ENCODE measurements around the gene TAS2R39. TPM values are rescaled to one million over a fixed set of nuclear protein-coding genes. Genes with fewer than 3 reads are reported as not detected.

The TAS2R39 gene
- total RNA-seq, 1 donor from 2014 or later, result not detected

- ATAC-seq (no peak), DNase-seq (no peak)
- Histone ChIP-seq H3K4me1 (no peaks in the 10 kb centered on the region), H3K36me3 (no peaks in the 10 kb centered on the region), H3K9me3 (no peaks in the 10 kb centered on the region), H3K27me3 (ENCODE audit: low read depth) (no peaks in the 10 kb centered on the region), H3K27ac (no peak overlapping the region), H3K4me3 (no peak overlapping the region)
- TF ChIP-seq CTCF (IDR thresholded peaks at IDR 0.05), result no peak
- intact Hi-C loops (cut with DNase I), result no loop called here
Measured at GRCh38 chr7:143188994-143189393, 5.8 kb downstream of the TAS2R39 start.

GRCh38 chr7:143193880-143194279 is 10.7 kb downstream of the TAS2R39 start:
- Histone ChIP-seq H3K4me3 (no peak overlapping the region), H3K27ac (no peak overlapping the region), H3K27me3 (ENCODE audit: low read depth) (no peaks in the 10 kb centered on the region), H3K4me1 (no peaks in the 10 kb centered on the region), H3K36me3 (no peaks in the 10 kb centered on the region), H3K9me3 (no peaks in the 10 kb centered on the region)
- intact Hi-C loops (cut with DNase I), result no loop called here
- TF ChIP-seq CTCF (IDR thresholded peaks at IDR 0.05), result no peak
- ATAC-seq (no peak), DNase-seq (no peak)

- Histone ChIP-seq H3K27ac (no peak overlapping the region), H3K4me1 (no peaks in the 10 kb centered on the region), H3K36me3 (no peaks in the 10 kb centered on the region), H3K27me3 (ENCODE audit: low read depth) (no peaks in the 10 kb centered on the region), H3K9me3 (no peaks in the 10 kb centered on the region), H3K4me3 (no peak overlapping the region)
- TF ChIP-seq CTCF (IDR thresholded peaks at IDR 0.05), result no peak
- no peak for ATAC-seq
- intact Hi-C loops (cut with DNase I), result no loop called here
- DNase-seq, result no peak
Measured at GRCh38 chr7:143199040-143199439, 15.8 kb downstream of the TAS2R39 start.

- no peak overlapping the region for H3K4me3 ChIP-seq
- intact Hi-C loops (cut with DNase I), result no loop called here
- no peaks in the 10 kb centered on the region for H3K36me3 ChIP-seq
- peaks cover 3% of the 10 kb centered on the region for H3K27me3 ChIP-seq (ENCODE audit: low read depth)
- peaks cover 8% of the 10 kb centered on the region for H3K4me1 ChIP-seq
- no peaks in the 10 kb centered on the region for H3K9me3 ChIP-seq
- DNase-seq (no peak), ATAC-seq (no peak)
- no peak overlapping the region for H3K27ac ChIP-seq
- no peak for TF ChIP-seq CTCF (IDR thresholded peaks at IDR 0.05)
Measured at GRCh38 chr7:143202161-143202560, 18.9 kb downstream of the TAS2R39 start.

GRCh38 chr7:143203386-143203785 is 20.2 kb downstream of the TAS2R39 start:
- no peak overlapping the region for H3K4me3 ChIP-seq
- H3K36me3 ChIP-seq, result no peaks in the 10 kb centered on the region
- no peak overlapping the region for H3K27ac ChIP-seq
- peaks cover 3% of the 10 kb centered on the region for H3K27me3 ChIP-seq (ENCODE audit: low read depth)
- no peak for TF ChIP-seq CTCF (IDR thresholded peaks at IDR 0.05)
- DNase-seq, result no peak
- H3K4me1 ChIP-seq, result peaks cover 8% of the 10 kb centered on the region
- no peak for ATAC-seq
- intact Hi-C loops (cut with DNase I), result no loop called here
- H3K9me3 ChIP-seq, result no peaks in the 10 kb centered on the region
